DND-41 (cell line): ENCODE measurements around the gene PLXNA4.

ENCODE experiments used
- EZH2 ChIP-seq: IDR thresholded peaks from 3 replicates; pipeline ENCODE4 v1.6.1; 2012; ENCODE audit warnings: borderline replicate concordance, low read depth, mild to moderate bottlenecking, moderate library complexity, low read length, inconsistent platforms; ENCODE audit not compliant: severe bottlenecking
- TF ChIP-seq, protein P1 (sequence below): IDR thresholded peaks from 2 replicates; pipeline ENCODE4 v1.5.1; 2012; ENCODE audit warnings: borderline replicate concordance, low read length, moderate library complexity, mild to moderate bottlenecking; ENCODE audit not compliant: poor library complexity, severe bottlenecking; ENCODE audit errors: extremely low read depth

GRCh38 chr7:132576721-132577085 is 433 bp upstream of the PLXNA4 start:
- TF ChIP-seq, protein P1, sequence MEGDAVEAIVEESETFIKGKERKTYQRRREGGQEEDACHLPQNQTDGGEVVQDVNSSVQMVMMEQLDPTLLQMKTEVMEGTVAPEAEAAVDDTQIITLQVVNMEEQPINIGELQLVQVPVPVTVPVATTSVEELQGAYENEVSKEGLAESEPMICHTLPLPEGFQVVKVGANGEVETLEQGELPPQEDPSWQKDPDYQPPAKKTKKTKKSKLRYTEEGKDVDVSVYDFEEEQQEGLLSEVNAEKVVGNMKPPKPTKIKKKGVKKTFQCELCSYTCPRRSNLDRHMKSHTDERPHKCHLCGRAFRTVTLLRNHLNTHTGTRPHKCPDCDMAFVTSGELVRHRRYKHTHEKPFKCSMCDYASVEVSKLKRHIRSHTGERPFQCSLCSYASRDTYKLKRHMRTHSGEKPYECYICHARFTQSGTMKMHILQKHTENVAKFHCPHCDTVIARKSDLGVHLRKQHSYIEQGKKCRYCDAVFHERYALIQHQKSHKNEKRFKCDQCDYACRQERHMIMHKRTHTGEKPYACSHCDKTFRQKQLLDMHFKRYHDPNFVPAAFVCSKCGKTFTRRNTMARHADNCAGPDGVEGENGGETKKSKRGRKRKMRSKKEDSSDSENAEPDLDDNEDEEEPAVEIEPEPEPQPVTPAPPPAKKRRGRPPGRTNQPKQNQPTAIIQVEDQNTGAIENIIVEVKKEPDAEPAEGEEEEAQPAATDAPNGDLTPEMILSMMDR = no peak
- TF ChIP-seq EZH2 = no peak
